Endometrial microvascular endothelial cells (primary cell): ENCODE data around the gene CLEC11A. TPM values are rescaled to one million over a fixed set of nuclear protein-coding genes. Genes with fewer than 3 reads are reported as not detected.
"Not testable (repeated sequence)": the region's sequence is repeated elsewhere in the genome, so short reads cannot be mapped to it uniquely, and the experiment has no call there.

ENCODE experiments used
- in situ Hi-C: cut with HindIII; loops from 2 replicates; pipeline ENCODE4 v1.10.0; 2017; ENCODE audit warnings: low sequenced_read_pairs, low pct_unique_long_range_greater_than_20kb; ENCODE audit errors: inconsistent ontology term
- total RNA-seq: library from RNA; depleted of rRNA; stranded (reverse); fragments of >200 nt; gene quantifications from one replicate; pipeline ENCODE4 v1.2.3, GENCODE V29; 2015; ENCODE audit errors: inconsistent ontology term

The CLEC11A gene
- total RNA-seq, 1 donor from 2014 or later, result 40.0 TPM

DNA sequence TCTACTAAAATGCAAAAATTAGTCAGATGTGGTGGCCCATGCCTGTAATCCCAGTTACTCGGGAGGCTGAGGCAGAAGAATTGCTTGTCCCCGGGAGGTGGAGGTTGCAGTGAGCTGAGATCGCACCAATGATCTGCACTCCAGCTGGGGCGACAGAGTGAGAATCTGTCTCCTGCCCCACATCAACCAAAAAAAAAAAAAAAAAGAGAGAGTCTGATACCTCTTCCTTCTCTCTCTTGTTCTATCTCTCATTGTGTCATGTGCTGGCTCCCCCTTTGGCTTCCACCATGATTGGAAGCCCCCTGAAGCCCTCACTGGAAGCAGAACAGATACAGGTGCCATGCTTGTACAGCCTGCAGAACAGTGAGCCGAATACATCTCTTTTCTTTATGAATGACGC lies 20.4 kb downstream of the CLEC11A start:
- in situ Hi-C loops, result no loop called here

- in situ Hi-C loops, result no loop called here
Observed at GRCh38 chr19:50745221-50745620, 22.1 kb downstream of the CLEC11A start.

- in situ Hi-C loops, result not testable (repeated sequence)
Observed at GRCh38 chr19:50747141-50747540, 24.0 kb downstream of the CLEC11A start.

- in situ Hi-C loops, result no loop called here
Observed at GRCh38 chr19:50749490-50749889, 26.3 kb downstream of the CLEC11A start.

DNA sequence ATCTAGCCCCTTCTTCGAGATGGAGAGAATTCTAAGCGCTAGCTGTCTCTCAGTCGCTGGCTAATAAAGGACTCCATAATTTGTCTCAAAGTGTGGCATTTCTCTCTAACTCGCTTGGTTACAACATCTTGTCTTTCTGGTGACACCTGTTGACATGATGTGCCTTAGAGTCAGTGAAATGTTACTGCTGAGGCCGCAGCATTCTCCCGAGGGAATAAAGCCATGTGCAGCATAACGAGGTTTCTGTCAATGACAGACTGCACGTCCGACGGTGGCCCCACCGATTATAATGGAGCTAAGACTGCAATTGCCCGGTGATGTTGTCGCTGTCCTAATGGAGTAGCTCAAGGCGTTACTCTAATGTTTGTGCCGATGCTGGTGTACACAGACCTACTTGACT lies 26.8 kb downstream of the CLEC11A start:
- in situ Hi-C loops, result no loop called here

DNA sequence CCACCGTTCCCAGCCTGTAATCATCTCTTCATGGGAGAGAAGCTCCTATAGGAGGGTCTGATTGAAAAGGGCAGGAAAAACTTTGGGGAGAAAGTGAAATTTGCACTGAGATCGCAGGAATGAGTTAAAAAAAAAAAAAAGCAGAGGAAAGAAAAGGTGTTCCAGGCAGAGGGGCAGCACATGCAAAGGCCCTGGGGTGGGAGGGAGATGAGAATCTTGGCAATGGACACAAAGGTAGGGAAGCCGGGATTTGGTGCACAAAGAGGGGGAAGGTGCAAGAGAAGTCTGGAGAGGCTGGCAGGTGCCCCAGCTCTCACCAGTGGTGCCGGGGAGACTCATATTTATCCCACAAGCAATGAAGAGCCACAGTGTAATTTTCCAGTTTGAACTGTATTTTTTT lies 30.7 kb downstream of the CLEC11A start:
- in situ Hi-C loops, result no loop called here

DNA sequence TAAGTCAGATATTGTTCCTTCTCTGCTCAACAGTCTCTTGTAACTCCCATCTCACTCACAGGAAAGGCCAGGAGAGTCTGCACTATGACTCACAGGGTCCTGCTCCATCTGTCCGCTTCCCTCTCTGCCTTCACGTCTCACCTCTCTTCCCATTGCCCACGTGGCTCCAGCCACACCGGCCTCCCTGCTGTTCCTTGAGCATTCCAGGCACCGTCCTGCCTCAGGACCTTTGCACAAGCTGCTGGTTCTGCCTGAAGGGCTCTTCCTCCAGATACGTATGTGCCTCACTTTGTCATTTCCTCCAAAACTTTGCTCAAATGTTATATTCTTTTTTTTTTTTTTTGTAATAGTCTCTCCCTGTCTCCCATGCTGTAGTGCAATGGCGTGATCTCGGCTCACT lies 33.1 kb downstream of the CLEC11A start:
- in situ Hi-C loops, result not testable (repeated sequence)

DNA sequence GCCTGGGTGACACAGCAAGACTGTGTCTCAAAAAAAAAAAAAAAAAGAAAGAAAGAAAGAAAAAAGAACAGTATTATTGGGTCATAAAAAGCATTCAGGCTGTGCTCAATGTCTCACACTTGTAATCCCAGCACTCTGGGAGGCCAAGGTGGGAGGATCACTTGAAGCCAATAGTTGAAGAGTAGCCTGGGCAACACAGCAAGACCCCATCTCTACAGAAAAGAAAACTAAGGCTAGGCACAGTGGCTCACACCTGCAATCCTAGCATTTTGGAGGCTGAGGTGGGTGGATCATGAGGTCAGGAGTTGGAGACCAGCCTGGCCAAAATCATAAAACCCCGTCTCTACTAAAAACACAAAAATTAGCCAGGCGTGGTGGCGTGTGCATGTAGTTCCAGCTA lies 34.5 kb downstream of the CLEC11A start:
- in situ Hi-C loops, result not testable (repeated sequence)

GRCh38 chr19:50759076-50759475 lies 35.9 kb downstream of the CLEC11A start:
- in situ Hi-C loops, result not testable (repeated sequence)

DNA sequence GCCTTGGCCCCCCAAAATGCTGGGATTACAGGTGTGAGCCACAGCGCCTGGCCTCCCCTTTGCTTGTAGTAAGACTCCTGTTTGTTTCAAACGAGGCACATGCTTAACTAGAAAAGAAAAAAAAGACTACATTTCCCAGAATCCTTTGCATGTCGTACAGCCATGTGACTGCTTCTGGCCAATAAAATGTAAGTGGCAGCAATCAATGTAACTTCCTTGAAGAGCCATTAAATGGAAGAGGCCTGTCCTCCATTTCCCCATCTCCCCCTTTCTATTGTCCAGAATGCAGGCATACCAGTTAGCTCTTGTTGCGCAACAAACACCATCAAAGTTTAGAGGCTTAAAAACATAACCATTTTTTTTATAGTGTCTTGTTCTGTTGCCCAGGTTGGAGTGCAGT lies 36.7 kb downstream of the CLEC11A start:
- in situ Hi-C loops, result no loop called here

- in situ Hi-C loops, result not testable (repeated sequence)
Observed at GRCh38 chr19:50761501-50761900, 38.3 kb downstream of the CLEC11A start.

GRCh38 chr19:50763521-50763920 lies 40.4 kb downstream of the CLEC11A start:
- in situ Hi-C loops, result not testable (repeated sequence)

DNA sequence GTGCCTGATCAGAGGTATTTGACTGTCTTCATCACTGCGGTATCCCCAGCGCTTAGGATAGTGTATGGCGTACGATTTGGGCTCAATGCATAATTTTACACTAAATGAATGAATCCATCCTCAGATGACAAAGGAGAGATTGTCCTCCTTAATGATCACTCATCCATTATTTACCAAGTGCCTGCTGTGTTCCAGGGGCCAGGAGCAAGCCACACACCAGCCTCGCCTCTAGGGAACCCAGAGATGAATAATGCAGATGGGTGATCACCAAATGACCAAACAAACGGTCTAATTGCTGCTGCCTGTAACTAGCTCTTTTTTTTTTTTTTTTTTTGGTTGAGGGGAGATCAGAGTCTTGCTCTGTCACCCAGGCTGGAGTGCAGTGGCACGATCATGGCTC lies 41.2 kb downstream of the CLEC11A start:
- in situ Hi-C loops, result no loop called here

- in situ Hi-C loops, result not testable (repeated sequence)
Observed at GRCh38 chr19:50766746-50767145, 43.6 kb downstream of the CLEC11A start.

GRCh38 chr19:50767263-50767662 lies 44.1 kb downstream of the CLEC11A start:
- in situ Hi-C loops, result not testable (repeated sequence)

DNA sequence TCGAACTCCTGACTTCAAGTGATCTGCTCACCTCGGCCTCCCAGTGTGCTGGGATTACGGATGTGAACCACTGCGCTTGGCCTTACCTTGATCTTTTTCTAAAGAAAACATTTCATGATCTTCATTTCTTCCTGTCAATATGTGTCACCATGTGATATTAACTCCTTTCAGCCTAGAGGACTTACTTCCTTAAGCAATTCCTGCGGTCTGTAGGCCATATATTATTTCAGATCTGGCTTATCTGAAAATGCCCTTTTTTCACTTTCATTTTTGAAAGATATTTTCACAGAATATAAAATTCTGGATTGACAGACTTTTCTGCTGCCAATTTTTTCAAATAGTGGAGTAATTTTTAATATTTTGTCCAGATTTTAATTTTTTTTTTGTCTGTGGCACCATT lies 45.1 kb downstream of the CLEC11A start:
- in situ Hi-C loops, result no loop called here

GRCh38 chr19:50770164-50770563 lies 47.0 kb downstream of the CLEC11A start, which contains the start of gene GPR32:
Gene GPR32, plus strand, starts transcription at chr19:50770464. Its CDS starts 137 bp downstream, at chr19:50770601.
- in situ Hi-C loops, result not testable (repeated sequence)

GRCh38 chr19:50770888-50771287 lies 47.7 kb downstream of the CLEC11A start:
- in situ Hi-C loops, result no loop called here

DNA sequence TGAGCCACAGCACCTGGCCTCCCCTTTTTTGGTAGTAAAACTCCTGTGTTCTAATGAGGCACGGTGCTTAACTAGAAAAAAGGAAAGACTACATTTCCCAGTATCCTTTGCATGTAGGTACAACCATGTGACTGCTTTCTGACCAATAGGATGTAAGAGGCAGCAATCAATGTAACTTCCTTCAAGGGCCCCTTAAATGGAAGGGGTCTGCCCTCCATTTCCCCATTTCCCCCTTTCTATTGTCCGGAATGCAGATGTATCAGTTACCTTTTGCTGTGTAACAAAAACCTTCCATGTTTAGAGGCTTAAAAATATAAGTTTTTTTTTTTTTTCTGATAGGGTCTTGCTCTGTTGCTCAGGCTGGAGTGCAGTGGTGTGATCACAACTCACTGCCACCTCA lies 49.3 kb downstream of the CLEC11A start:
- in situ Hi-C loops, result no loop called here

- in situ Hi-C loops, result not testable (repeated sequence)
Observed at GRCh38 chr19:50772912-50773311, 49.7 kb downstream of the CLEC11A start.

DNA sequence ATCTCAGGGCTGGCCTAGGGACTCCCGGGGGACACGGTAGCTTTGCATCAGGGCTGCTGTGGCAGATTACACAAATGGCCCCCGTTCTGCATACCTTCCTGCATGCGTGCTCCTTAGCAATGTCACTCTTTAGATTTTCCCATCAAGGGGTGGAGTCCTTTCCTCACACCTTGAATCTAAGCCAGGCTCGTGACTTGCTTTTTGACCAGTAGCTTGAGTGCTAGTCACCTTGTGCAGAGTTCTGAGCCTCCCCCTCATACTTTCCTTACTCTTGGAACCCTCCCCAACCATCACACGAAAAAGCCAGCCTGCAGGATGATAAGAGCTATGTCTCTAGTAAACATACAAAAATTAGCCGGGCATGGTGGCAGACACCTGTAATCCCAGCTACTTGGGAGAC lies 50.3 kb downstream of the CLEC11A start:
- in situ Hi-C loops, result not testable (repeated sequence)
